Right lobe of liver (tissue), 4 donors: ENCODE data around the gene CENPM.

Experiments used
- POLR2A ChIP-seq: fragments of 450-650 bp; IDR thresholded peaks from one replicate; pipeline ENCODE4 v1.6.1; 2017; ENCODE audit warnings: antibody characterized with exemption, mild to moderate bottlenecking
- TF ChIP-seq, protein P1 (sequence below), 4 donors: fragments of 200-600 bp in 3 of 4; fragments of 450-650 bp in 1 of 4; IDR thresholded peaks; one replicate each; pipeline versions ENCODE4 v1.5.1 to v1.8.0; 2016 to 2022; ENCODE audit warnings: antibody characterized with exemption in 4 of 4, mild to moderate bottlenecking in 2 of 4
- donor health status: DM: no; HTN: no; CAD: no.
- donor health status: DM: no; HTN: no; CAD: no.
- donor health status: DM: no; HTN: yes; CAD: no.

DNA sequence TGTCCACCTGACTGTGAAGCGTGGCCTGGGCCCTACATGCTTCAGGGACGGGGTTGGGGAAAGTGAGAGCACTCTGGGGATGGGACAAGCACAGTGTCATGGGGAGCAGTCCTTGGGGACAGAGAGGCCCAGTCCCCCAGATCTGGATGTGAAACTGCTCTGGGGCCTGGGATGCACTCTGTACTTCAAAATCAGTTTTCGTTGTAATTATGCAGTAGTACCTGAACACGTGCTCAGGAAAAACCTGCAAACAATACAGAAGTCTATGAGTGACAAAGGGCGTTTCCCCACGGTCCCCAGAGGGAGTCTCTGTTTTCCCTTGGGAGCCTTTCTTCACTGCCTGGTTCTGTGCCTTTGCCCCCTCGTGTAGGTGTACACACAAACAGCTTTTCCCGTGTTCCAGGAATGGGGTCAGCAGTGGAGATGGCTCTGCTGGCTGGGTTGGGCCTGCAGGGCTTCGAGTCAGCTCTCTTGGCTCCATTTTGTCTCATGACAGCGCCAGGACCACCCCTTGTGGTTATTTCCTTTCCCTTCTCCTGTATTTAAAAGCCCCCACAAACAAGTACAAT is 15.2 kb downstream of the CENPM start:
- TF ChIP-seq, protein P1, sequence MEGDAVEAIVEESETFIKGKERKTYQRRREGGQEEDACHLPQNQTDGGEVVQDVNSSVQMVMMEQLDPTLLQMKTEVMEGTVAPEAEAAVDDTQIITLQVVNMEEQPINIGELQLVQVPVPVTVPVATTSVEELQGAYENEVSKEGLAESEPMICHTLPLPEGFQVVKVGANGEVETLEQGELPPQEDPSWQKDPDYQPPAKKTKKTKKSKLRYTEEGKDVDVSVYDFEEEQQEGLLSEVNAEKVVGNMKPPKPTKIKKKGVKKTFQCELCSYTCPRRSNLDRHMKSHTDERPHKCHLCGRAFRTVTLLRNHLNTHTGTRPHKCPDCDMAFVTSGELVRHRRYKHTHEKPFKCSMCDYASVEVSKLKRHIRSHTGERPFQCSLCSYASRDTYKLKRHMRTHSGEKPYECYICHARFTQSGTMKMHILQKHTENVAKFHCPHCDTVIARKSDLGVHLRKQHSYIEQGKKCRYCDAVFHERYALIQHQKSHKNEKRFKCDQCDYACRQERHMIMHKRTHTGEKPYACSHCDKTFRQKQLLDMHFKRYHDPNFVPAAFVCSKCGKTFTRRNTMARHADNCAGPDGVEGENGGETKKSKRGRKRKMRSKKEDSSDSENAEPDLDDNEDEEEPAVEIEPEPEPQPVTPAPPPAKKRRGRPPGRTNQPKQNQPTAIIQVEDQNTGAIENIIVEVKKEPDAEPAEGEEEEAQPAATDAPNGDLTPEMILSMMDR (IDR thresholded peaks at IDR 0.05): no peak
- TF ChIP-seq POLR2A: no peak
